Measurements from ENCODE around the gene KCNQ1. TPM values are rescaled to one million over a fixed set of nuclear protein-coding genes. Genes with fewer than 3 reads are reported as not detected.

KCNQ1 gene
- total and polyA plus RNA-seq, 12 donors = 11.0 to 447 (median 320) TPM

- 85 to 95% (median 94%) methylated on average over 3 of the region's 3 CpGs for whole genome bisulfite sequencing, 4 donors
- TF ChIP-seq POLR2A (IDR thresholded peaks at IDR 0.05) = no peak
- TF ChIP-seq, protein P1, sequence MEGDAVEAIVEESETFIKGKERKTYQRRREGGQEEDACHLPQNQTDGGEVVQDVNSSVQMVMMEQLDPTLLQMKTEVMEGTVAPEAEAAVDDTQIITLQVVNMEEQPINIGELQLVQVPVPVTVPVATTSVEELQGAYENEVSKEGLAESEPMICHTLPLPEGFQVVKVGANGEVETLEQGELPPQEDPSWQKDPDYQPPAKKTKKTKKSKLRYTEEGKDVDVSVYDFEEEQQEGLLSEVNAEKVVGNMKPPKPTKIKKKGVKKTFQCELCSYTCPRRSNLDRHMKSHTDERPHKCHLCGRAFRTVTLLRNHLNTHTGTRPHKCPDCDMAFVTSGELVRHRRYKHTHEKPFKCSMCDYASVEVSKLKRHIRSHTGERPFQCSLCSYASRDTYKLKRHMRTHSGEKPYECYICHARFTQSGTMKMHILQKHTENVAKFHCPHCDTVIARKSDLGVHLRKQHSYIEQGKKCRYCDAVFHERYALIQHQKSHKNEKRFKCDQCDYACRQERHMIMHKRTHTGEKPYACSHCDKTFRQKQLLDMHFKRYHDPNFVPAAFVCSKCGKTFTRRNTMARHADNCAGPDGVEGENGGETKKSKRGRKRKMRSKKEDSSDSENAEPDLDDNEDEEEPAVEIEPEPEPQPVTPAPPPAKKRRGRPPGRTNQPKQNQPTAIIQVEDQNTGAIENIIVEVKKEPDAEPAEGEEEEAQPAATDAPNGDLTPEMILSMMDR (IDR thresholded peaks at IDR 0.05) = no peak
- Histone ChIP-seq H3K9me3 (replicated peaks in 1 of 3) (no peaks in the 10 kb centered on the region), H3K36me3 (replicated peaks in 1 of 2) (no peaks in the 10 kb centered on the region), H3K4me1 (replicated peaks in 1 of 2) (peaks cover 4% of the 10 kb centered on the region in 2 donors), H3K4me3 (no peak overlapping the region), H3K27ac (no peak overlapping the region), H3K27me3 (no peaks in the 10 kb centered on the region)
- DNase-seq = no peak
- intact Hi-C loops (cut with DNase I) = loop anchor here in 1 of 2 donors (5.0 kb wide), 1 partner anchor 77 kb away; no protein-coding TSS in a partner anchor
Measured at GRCh38 chr11:2439820-2440219, 5.0 kb upstream of the KCNQ1 start.

GRCh38 chr11:2440646-2441045, 4.2 kb upstream of the KCNQ1 start:
- intact Hi-C loops (cut with DNase I) = loop anchor here in 1 of 2 donors (5.0 kb wide), 1 partner anchor 77 kb away; no protein-coding TSS in a partner anchor
- H3K4me1 ChIP-seq (replicated peaks in 1 of 2) = peaks cover 4% of the 10 kb centered on the region in 2 donors
- no peaks in the 10 kb centered on the region for H3K27me3 ChIP-seq
- H3K9me3 ChIP-seq (replicated peaks in 1 of 3) = no peaks in the 10 kb centered on the region
- H3K36me3 ChIP-seq (replicated peaks in 1 of 2) = no peaks in the 10 kb centered on the region
- WGBS, 4 donors = 75 to 86% (median 82%) methylated on average over 7 to 8 of the region's 8 CpGs
- H3K27ac ChIP-seq = no peak overlapping the region
- TF ChIP-seq POLR2A (IDR thresholded peaks at IDR 0.05) = no peak
- TF ChIP-seq, protein P1 (IDR thresholded peaks at IDR 0.05) = no peak
- no peak overlapping the region for H3K4me3 ChIP-seq
- no peak for DNase-seq

- Histone ChIP-seq H3K4me3 (no peak overlapping the region), H3K9me3 (replicated peaks in 1 of 3) (no peaks in the 10 kb centered on the region), H3K36me3 (replicated peaks in 1 of 2) (no peaks in the 10 kb centered on the region), H3K27me3 (no peaks in the 10 kb centered on the region), H3K27ac (no peak overlapping the region), H3K4me1 (replicated peaks in 1 of 2) (peaks cover 4 to 5% of the 10 kb centered on the region in 2 donors)
- intact Hi-C loops (cut with DNase I) = loop anchor here in 1 of 2 donors (5.0 kb wide), 1 partner anchor 76 kb away; no protein-coding TSS in a partner anchor
- TF ChIP-seq, protein P1 (IDR thresholded peaks at IDR 0.05) = no peak
- TF ChIP-seq POLR2A (IDR thresholded peaks at IDR 0.05) = no peak
- peak in 1 of 7 donors; percentile 11 for DNase-seq
- 83 to 100% (median 86%) methylated on average over 2 to 4 of the region's 4 CpGs for WGBS, 4 donors
Measured at GRCh38 chr11:2441171-2441570, 3.6 kb upstream of the KCNQ1 start.

DNA sequence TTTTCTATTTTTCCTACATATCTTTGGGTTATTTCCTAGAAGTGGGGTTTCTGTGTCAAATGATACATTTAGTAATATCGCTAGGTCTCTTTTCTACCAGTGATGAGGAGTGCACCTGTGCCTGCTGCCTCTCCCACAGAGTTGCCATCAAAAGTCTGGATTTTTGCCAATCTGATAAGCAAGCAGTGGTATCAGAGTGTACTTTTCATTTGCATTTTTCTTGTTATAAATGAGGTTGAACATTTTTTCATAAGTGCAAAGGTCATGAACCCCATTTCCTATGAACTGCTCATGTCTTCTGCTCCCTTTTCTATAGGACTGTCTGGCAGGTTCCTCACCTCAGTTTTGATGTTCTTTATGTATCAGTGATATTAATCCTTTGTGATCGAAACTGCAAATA, 2.2 kb upstream of the KCNQ1 start:
- H3K27me3 ChIP-seq = no peaks in the 10 kb centered on the region
- peak in 1 of 7 donors; percentile 9 for DNase-seq
- no peaks in the 10 kb centered on the region for H3K9me3 ChIP-seq (replicated peaks in 1 of 3)
- peaks cover 18 to 19% of the 10 kb centered on the region in 2 donors for H3K4me1 ChIP-seq (replicated peaks in 1 of 2)
- H3K27ac ChIP-seq = no peak overlapping the region
- no peaks in the 10 kb centered on the region for H3K36me3 ChIP-seq (replicated peaks in 1 of 2)
- 87 to 96% (median 93%) methylated on average over 2 of the region's 2 CpGs for WGBS, 4 donors
- TF ChIP-seq, protein P1 (IDR thresholded peaks at IDR 0.05) = no peak
- no peak for TF ChIP-seq POLR2A (IDR thresholded peaks at IDR 0.05)
- intact Hi-C loops (cut with DNase I) = loop anchor here in 1 of 2 donors (5.0 kb wide), 1 partner anchor 75 kb away; no protein-coding TSS in a partner anchor
- no peak overlapping the region for H3K4me3 ChIP-seq

All from adrenal gland (tissue), 12 donors.